HepG2 (cell line): ENCODE results near the gene CPSF4. TPM values are rescaled to one million over a fixed set of nuclear protein-coding genes. Genes with fewer than 3 reads are reported as not detected.

ENCODE experiments used
- CEBPZ ChIP-seq: IDR thresholded peaks from 2 replicates; pipeline ENCODE4 v1.6.1; 2012; ENCODE audit warnings: low read length, improper control_type of control experiment
- DNMT3B ChIP-seq: conservative IDR thresholded peaks from 2 replicates; pipeline ENCODE4 v1.6.1; 2016; ENCODE audit warnings: missing biosample characterization, control low read depth
- HMG20B ChIP-seq: conservative IDR thresholded peaks from 2 replicates; pipeline ENCODE4 v1.6.1; 2016; ENCODE audit warnings: missing genetic modification reagents, missing compliant biosample characterization
- HNF4A ChIP-seq: sonication (generic); formaldehyde crosslinking; IDR thresholded peaks from 2 replicates; pipeline ENCODE4 v1.4.0; 2020; ENCODE audit warnings: missing genetic modification reagents
- HNF4G ChIP-seq, 2 experiments: sonication (generic) in 1 of 2; formaldehyde crosslinking in 1 of 2; IDR thresholded peaks; 2 replicates each; pipeline versions ENCODE4 v1.4.0 to v1.6.1; 2011 to 2020; ENCODE audit warnings: borderline replicate concordance in 2 of 2, low read depth in 2 of 2, mild to moderate bottlenecking in 2 of 2, low read length in 1 of 2, missing genetic modification reagents in 1 of 2, moderate library complexity in 1 of 2
- ISX ChIP-seq: sonication (generic); formaldehyde crosslinking; conservative IDR thresholded peaks from 2 replicates; pipeline ENCODE4 v1.5.0; 2020; ENCODE audit warnings: missing genetic modification reagents
- NFRKB ChIP-seq: fragments of 450-650 bp; IDR thresholded peaks from 2 replicates; pipeline ENCODE4 v1.6.1; 2017
- NKX3-1 ChIP-seq: sonication (generic); formaldehyde crosslinking; IDR thresholded peaks from 2 replicates; pipeline ENCODE4 v1.5.0; 2020; ENCODE audit warnings: missing genetic modification reagents
- SAFB2 ChIP-seq: sonication (generic); formaldehyde crosslinking; IDR thresholded peaks from 2 replicates; pipeline ENCODE4 v1.5.1; 2020; ENCODE audit warnings: missing genetic modification reagents, low read depth, mild to moderate bottlenecking, borderline replicate concordance
- SRSF4 ChIP-seq: fragments of 200-400 bp; formaldehyde crosslinking; IDR thresholded peaks from one replicate; pipeline ENCODE4 v1.6.1; 2018; ENCODE audit warnings: mild to moderate bottlenecking, low read depth, low read length, moderate library complexity; ENCODE audit not compliant: poor library complexity, severe bottlenecking
- ZNF17 ChIP-seq: sonication (generic); formaldehyde crosslinking; IDR thresholded peaks from 2 replicates; pipeline ENCODE4 v1.5.0; 2020; ENCODE audit warnings: mild to moderate bottlenecking, missing genetic modification reagents
- ZNF24 ChIP-seq: fragments of 450-650 bp; IDR thresholded peaks from 2 replicates; pipeline ENCODE4 v1.6.1; 2017; ENCODE audit warnings: antibody characterized with exemption, mild to moderate bottlenecking
- ZNF337 ChIP-seq: sonication (generic); formaldehyde crosslinking; IDR thresholded peaks from 2 replicates; pipeline ENCODE4 v1.5.1; 2020; ENCODE audit warnings: missing genetic modification reagents, low read depth, mild to moderate bottlenecking, borderline replicate concordance
- ZNF761 ChIP-seq: sonication (generic); formaldehyde crosslinking; conservative IDR thresholded peaks from 2 replicates; pipeline ENCODE4 v1.4.0; 2020; ENCODE audit warnings: mild to moderate bottlenecking, missing genetic modification reagents
- ZNF83 ChIP-seq: sonication (generic); formaldehyde crosslinking; IDR thresholded peaks from 2 replicates; pipeline ENCODE4 v1.4.0; 2020; ENCODE audit warnings: missing genetic modification reagents, mild to moderate bottlenecking, borderline replicate concordance
- ZNF850 ChIP-seq: sonication (generic); formaldehyde crosslinking; conservative IDR thresholded peaks from 2 replicates; pipeline ENCODE4 v1.9.0; 2021; ENCODE audit warnings: mild to moderate bottlenecking, missing genetic modification reagents
- ZSCAN22 ChIP-seq: sonication (generic); formaldehyde crosslinking; IDR thresholded peaks from 2 replicates; pipeline ENCODE4 v1.4.0; 2020; ENCODE audit warnings: mild to moderate bottlenecking, missing genetic modification reagents
- polyA plus RNA-seq, 8 experiments: library from polyadenylated mRNA; depleted of rRNA in 3 of 8; stranded (reverse) in 7 of 8; unstranded in 1 of 8; fragments of >200 nt; fragmentation: Illumina TruSeq in 4 of 8; extraction: Trizol in 4 of 8; gene quantifications; 2 replicates each; pipeline versions ENCODE4 v1.2.1 to v1.2.3, GENCODE V29; 2011 to 2016; ENCODE audit warnings: low read depth in 4 of 8, missing spikeins in 1 of 8, mixed read lengths in 1 of 8; ENCODE audit not compliant: insufficient read depth in 1 of 8
- total RNA-seq, 5 experiments: library from RNA; depleted of rRNA; stranded (reverse); fragments of >200 nt; fragmentation: Illumina TruSeq; extraction: Trizol; gene quantifications; 2 replicates each; pipeline ENCODE4 v1.2.3, GENCODE V29; 2016; ENCODE audit warnings: low read depth in 1 of 5
- TF ChIP-seq, protein P1 (sequence below): fragments of 450-650 bp; IDR thresholded peaks from 2 replicates; pipeline ENCODE4 v1.6.1; 2016
- TF ChIP-seq, protein P2 (sequence below): sonication (generic); formaldehyde crosslinking; IDR thresholded peaks from 2 replicates; pipeline ENCODE4 v1.5.1; 2020; ENCODE audit warnings: missing genetic modification reagents, mild to moderate bottlenecking, borderline replicate concordance

CPSF4 gene
- total and polyA plus RNA-seq, 2 of the 13 experiments (the other 11 are each of a cell fraction or from before 2014, with no cell fraction given): 34.1 to 49.6 TPM

- TF ChIP-seq ZNF83 (CRISPR knock-in tag): no peak
- TF ChIP-seq, protein P1, sequence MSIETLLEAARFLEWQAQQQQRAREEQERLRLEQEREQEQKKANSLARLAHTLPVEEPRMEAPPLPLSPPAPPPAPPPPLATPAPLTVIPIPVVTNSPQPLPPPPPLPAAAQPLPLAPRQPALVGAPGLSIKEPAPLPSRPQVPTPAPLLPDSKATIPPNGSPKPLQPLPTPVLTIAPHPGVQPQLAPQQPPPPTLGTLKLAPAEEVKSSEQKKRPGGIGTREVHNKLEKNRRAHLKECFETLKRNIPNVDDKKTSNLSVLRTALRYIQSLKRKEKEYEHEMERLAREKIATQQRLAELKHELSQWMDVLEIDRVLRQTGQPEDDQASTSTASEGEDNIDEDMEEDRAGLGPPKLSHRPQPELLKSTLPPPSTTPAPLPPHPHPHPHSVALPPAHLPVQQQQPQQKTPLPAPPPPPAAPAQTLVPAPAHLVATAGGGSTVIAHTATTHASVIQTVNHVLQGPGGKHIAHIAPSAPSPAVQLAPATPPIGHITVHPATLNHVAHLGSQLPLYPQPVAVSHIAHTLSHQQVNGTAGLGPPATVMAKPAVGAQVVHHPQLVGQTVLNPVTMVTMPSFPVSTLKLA: no peak
- TF ChIP-seq, protein P2, sequence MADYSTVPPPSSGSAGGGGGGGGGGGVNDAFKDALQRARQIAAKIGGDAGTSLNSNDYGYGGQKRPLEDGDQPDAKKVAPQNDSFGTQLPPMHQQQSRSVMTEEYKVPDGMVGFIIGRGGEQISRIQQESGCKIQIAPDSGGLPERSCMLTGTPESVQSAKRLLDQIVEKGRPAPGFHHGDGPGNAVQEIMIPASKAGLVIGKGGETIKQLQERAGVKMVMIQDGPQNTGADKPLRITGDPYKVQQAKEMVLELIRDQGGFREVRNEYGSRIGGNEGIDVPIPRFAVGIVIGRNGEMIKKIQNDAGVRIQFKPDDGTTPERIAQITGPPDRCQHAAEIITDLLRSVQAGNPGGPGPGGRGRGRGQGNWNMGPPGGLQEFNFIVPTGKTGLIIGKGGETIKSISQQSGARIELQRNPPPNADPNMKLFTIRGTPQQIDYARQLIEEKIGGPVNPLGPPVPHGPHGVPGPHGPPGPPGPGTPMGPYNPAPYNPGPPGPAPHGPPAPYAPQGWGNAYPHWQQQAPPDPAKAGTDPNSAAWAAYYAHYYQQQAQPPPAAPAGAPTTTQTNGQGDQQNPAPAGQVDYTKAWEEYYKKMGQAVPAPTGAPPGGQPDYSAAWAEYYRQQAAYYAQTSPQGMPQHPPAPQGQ: no peak; the same call in 1 of the 2 replicates
- TF ChIP-seq HMG20B (CRISPR knock-in tag): no peak
- TF ChIP-seq ISX: no peak
- no peak for TF ChIP-seq CEBPZ
- TF ChIP-seq ZNF24: no peak
- no peak for TF ChIP-seq ZNF761 (CRISPR knock-in tag)
- TF ChIP-seq ZNF17 (CRISPR knock-in tag): no peak
- TF ChIP-seq DNMT3B (CRISPR knock-in tag): peak; percentile 30; the same call in 1 of the 2 replicates
- TF ChIP-seq HNF4A (CRISPR knock-in tag): peak; percentile 21
- TF ChIP-seq NKX3-1 (CRISPR knock-in tag): no peak
- no peak for TF ChIP-seq NFRKB
- TF ChIP-seq ZSCAN22 (CRISPR knock-in tag): no peak
- no peak for TF ChIP-seq ZNF337 (CRISPR knock-in tag)
- no peak; the same call in 1 of the 2 replicates for TF ChIP-seq HNF4G (IDR thresholded peaks at IDR 0.05; ENCODE audit: borderline replicate concordance, low read depth, low read length)
- TF ChIP-seq HNF4G (CRISPR knock-in tag; IDR thresholded peaks at IDR 0.05; ENCODE audit: borderline replicate concordance, low read depth): no peak
- TF ChIP-seq ZNF850 (CRISPR knock-in tag): no peak
- peak; percentile 54; the same call in 1 of the 2 replicates for TF ChIP-seq SAFB2 (CRISPR knock-in tag)
- no peak for TF ChIP-seq SRSF4
Observed at GRCh38 chr7:99504603-99505323, 66.0 kb downstream of the CPSF4 start, which contains the start of gene ZKSCAN5 (continued).
